GM23338 (cell line): ENCODE data around the gene ZG16B. TPM values are rescaled to one million over a fixed set of nuclear protein-coding genes. Genes with fewer than 3 reads are reported as not detected.

Experiments
- ATAC-seq: fragments of 200-7000 bp; cut with Tn5 transposase; 3 replicates; pipeline ENCODE4 v1.9.1; 2020
- DNase-seq: peaks from one replicate; pipeline ENCODE4 v3.0.0-alpha.2; 2015; ENCODE audit warnings: low spot score
- H2AFZ ChIP-seq: fragments of 200-600 bp; sonication (generic); 2 replicates; pipeline ENCODE4 v1.8.0; 2016; ENCODE audit warnings: antibody characterized with exemption, mild to moderate bottlenecking, moderate library complexity
- H3F3A ChIP-seq: fragments of 200-600 bp; sonication (generic); replicated peaks from 2 replicates; pipeline ENCODE4 v1.8.0; 2017; ENCODE audit warnings: antibody characterized with exemption, mixed run types, low read depth
- H3K27ac ChIP-seq: fragments of 200-600 bp; sonication (generic); 2 replicates; pipeline ENCODE4 v1.6.1; 2016; ENCODE audit warnings: low read depth
- H3K27me3 ChIP-seq: fragments of 200-600 bp; sonication (generic); 2 replicates; pipeline ENCODE4 v1.8.0; 2016; ENCODE audit warnings: mild to moderate bottlenecking, mixed run types, moderate library complexity; ENCODE audit not compliant: insufficient read depth
- H3K36me3 ChIP-seq: fragments of 200-600 bp; sonication (generic); 2 replicates; pipeline ENCODE4 v1.8.0; 2016; ENCODE audit warnings: mild to moderate bottlenecking; ENCODE audit not compliant: insufficient read depth
- H3K4me1 ChIP-seq: fragments of 200-600 bp; sonication (generic); 2 replicates; pipeline ENCODE4 v1.8.0; 2016; ENCODE audit warnings: mild to moderate bottlenecking, moderate library complexity; ENCODE audit not compliant: insufficient read depth
- H3K4me2 ChIP-seq: fragments of 200-600 bp; sonication (generic); 2 replicates; pipeline ENCODE4 v1.7.1; 2017; ENCODE audit warnings: mixed run types
- H3K4me3 ChIP-seq: fragments of 200-600 bp; sonication (generic); 2 replicates; pipeline ENCODE4 v1.6.1; 2016; ENCODE audit warnings: mixed run types
- H3K79me2 ChIP-seq: fragments of 200-600 bp; sonication (generic); replicated peaks from 2 replicates; pipeline ENCODE4 v1.8.0; 2017; ENCODE audit warnings: mild to moderate bottlenecking; ENCODE audit not compliant: insufficient read depth
- H3K9me2 ChIP-seq: fragments of 200-600 bp; sonication (generic); 2 replicates; pipeline ENCODE4 v1.8.0; 2017; ENCODE audit not compliant: insufficient read depth
- H4K20me1 ChIP-seq: fragments of 200-600 bp; sonication (generic); replicated peaks from 2 replicates; pipeline ENCODE4 v1.8.0; 2017; ENCODE audit warnings: mild to moderate bottlenecking; ENCODE audit not compliant: insufficient read depth
- H3K27ac Mint-ChIP-seq: 2 replicates; pipeline ENCODE4 v1.8.0; 2020; ENCODE audit warnings: inconsistent platforms, mild to moderate bottlenecking, moderate library complexity, mixed read lengths
- H3K27me3 Mint-ChIP-seq: 3 replicates; pipeline ENCODE4 v1.8.0; 2022; ENCODE audit warnings: low read depth, mild to moderate bottlenecking, moderate library complexity, mixed read lengths, inconsistent platforms; ENCODE audit not compliant: insufficient read depth, poor library complexity
- H3K36me3 Mint-ChIP-seq: 3 replicates; pipeline ENCODE4 v1.8.0; 2021; ENCODE audit warnings: low read depth, mild to moderate bottlenecking, inconsistent platforms, moderate library complexity, mixed read lengths
- H3K4me1 Mint-ChIP-seq: 3 replicates; pipeline ENCODE4 v1.8.0; 2020; ENCODE audit warnings: mild to moderate bottlenecking, inconsistent platforms, mixed read lengths
- H3K4me3 Mint-ChIP-seq: 3 replicates; pipeline ENCODE4 v1.8.0; 2021; ENCODE audit warnings: moderate library complexity, mild to moderate bottlenecking, inconsistent platforms, mixed read lengths
- H3K9me3 Mint-ChIP-seq: 3 replicates; pipeline ENCODE4 v1.8.0; 2020; ENCODE audit warnings: moderate library complexity, mild to moderate bottlenecking, inconsistent platforms, mixed read lengths
- CREB1 ChIP-seq: fragments of 250-450 bp; sonication (Bioruptor Pico); IDR thresholded peaks from 2 replicates; pipeline ENCODE4 v1.5.0; 2020; ENCODE audit warnings: low read depth, mild to moderate bottlenecking, moderate library complexity
- CTCF ChIP-seq, 2 experiments: fragments of 200-600 bp in 1 of 2; sonication (generic) in 1 of 2; conservative IDR thresholded peaks; 2 replicates each; pipeline versions ENCODE4 v1.5.1 to v1.6.1; 2016 to 2017; ENCODE audit warnings: antibody characterized with exemption in 2 of 2, low read depth in 2 of 2, mild to moderate bottlenecking in 2 of 2, moderate library complexity in 1 of 2
- ETS1 ChIP-seq: IDR thresholded peaks from 2 replicates; pipeline ENCODE4 v1.6.1; 2016; ENCODE audit warnings: antibody characterized with exemption
- EZH2 ChIP-seq: fragments of 200-600 bp; sonication (generic); IDR thresholded peaks from one replicate; pipeline ENCODE4 v1.8.0; 2017; ENCODE audit warnings: antibody characterized with exemption, mild to moderate bottlenecking, low read depth; ENCODE audit not compliant: unreplicated experiment
- EZH2phosphoT487 ChIP-seq: fragments of 200-600 bp; sonication (generic); IDR thresholded peaks from one replicate; pipeline ENCODE4 v1.8.1; 2018; ENCODE audit warnings: antibody characterized with exemption; ENCODE audit not compliant: unreplicated experiment
- JUNB ChIP-seq: IDR thresholded peaks from one replicate; pipeline ENCODE4 v1.6.1; 2016; ENCODE audit warnings: antibody characterized with exemption; ENCODE audit not compliant: unreplicated experiment
- NANOG ChIP-seq: IDR thresholded peaks from 2 replicates; pipeline ENCODE4 v1.6.1; 2016; ENCODE audit warnings: antibody characterized with exemption, borderline replicate concordance
- POLR2AphosphoS5 ChIP-seq: IDR thresholded peaks from 2 replicates; pipeline ENCODE4 v1.6.1; 2016; ENCODE audit warnings: antibody characterized with exemption, low read depth
- REST ChIP-seq: IDR thresholded peaks from one replicate; pipeline ENCODE4 v1.6.1; 2018; ENCODE audit warnings: antibody characterized with exemption; ENCODE audit not compliant: unreplicated experiment
- STAT1 ChIP-seq: IDR thresholded peaks from one replicate; pipeline ENCODE4 v1.6.1; 2016; ENCODE audit warnings: antibody characterized with exemption; ENCODE audit not compliant: unreplicated experiment
- ZNF114 ChIP-seq: fragments of 250-450 bp; sonication (Bioruptor Pico); IDR thresholded peaks from 2 replicates; pipeline ENCODE4 v1.5.0; 2020; ENCODE audit warnings: mild to moderate bottlenecking, moderate library complexity
- ZNF331 ChIP-seq: fragments of 250-450 bp; sonication (Bioruptor Pico); IDR thresholded peaks from 2 replicates; pipeline ENCODE4 v1.5.0; 2020; ENCODE audit warnings: low read depth, mild to moderate bottlenecking, moderate library complexity
- ZNF462 ChIP-seq: fragments of 250-450 bp; sonication (Bioruptor Pico); IDR thresholded peaks from 2 replicates; pipeline ENCODE4 v1.5.0; 2020; ENCODE audit warnings: mild to moderate bottlenecking, moderate library complexity
- polyA plus RNA-seq: library from polyadenylated mRNA; unstranded; fragments of >200 nt; fragmentation: Nextera tagmentation; extraction: Ambion mirVana; gene quantifications from 2 replicates; pipeline ENCODE4 v1.2.1, GENCODE V29; 2016
- total RNA-seq: library from RNA; depleted of rRNA; stranded (reverse); fragments of >200 nt; shearing (Covaris generic); gene quantifications from 2 replicates; pipeline ENCODE4 v1.2.3, GENCODE V29; 2014

ZG16B gene
- total and polyA plus RNA-seq, 2 experiments from 2014 or later, result not detected

GRCh38 chr16:2859686-2860265, 29.7 kb downstream of the ZG16B start:
- Histone ChIP-seq H3K27me3 (peaks cover 28% of the 10 kb centered on the region), H3F3A (no peaks in the 10 kb centered on the region), H3K9me2 (no peaks in the 10 kb centered on the region), H3K36me3 (no peaks in the 10 kb centered on the region), H3K27ac (no peak overlapping the region), H3K4me1 (peaks cover 3% of the 10 kb centered on the region; the same call in 1 of the 2 replicates), H3K4me2 (no peak overlapping the region), H3K4me3 (no peak overlapping the region), H3K79me2 (no peaks in the 10 kb centered on the region), H2AFZ (no peak overlapping the region), H4K20me1 (no peaks in the 10 kb centered on the region)
- Mint-ChIP-seq H3K27ac (no peak overlapping the region), H3K27me3 (peaks cover 19% of the 10 kb centered on the region), H3K36me3 (peaks cover 4% of the 10 kb centered on the region; the same call in 2 of the 3 replicates), H3K9me3 (peaks cover 14% of the 10 kb centered on the region), H3K4me3 (no peak overlapping the region), H3K4me1 (peaks cover 3% of the 10 kb centered on the region)
- TF ChIP-seq EZH2phosphoT487 (no peak), CREB1 (CRISPR knock-in tag) (no peak), EZH2 (no peak), STAT1 (no peak), ETS1 (no peak), ZNF462 (CRISPR knock-in tag) (no peak), NANOG (no peak), REST (no peak), CTCF (conservative IDR thresholded peaks at IDR 0.05; ENCODE audit: low read depth in 2 of 2) (no peak), ZNF331 (CRISPR knock-in tag) (no peak), POLR2AphosphoS5 (no peak), ZNF114 (CRISPR knock-in tag) (no peak), JUNB (no peak)
- no peak for ATAC-seq
- no peak for DNase-seq
